GM21367 (cell line): ENCODE results near the gene IFT57.

Experiments used
- ATAC-seq: cut with Tn5 transposase; IDR thresholded peaks from one replicate; pipeline ENCODE4 v1.9.1; 2021; ENCODE audit not compliant: unreplicated experiment

Gene IFT57

GRCh38 chr3:108127301-108127988, 94.8 kb downstream of the IFT57 start:
- peak; percentile 13 for ATAC-seq

GRCh38 chr3:108126348-108126747, 95.9 kb downstream of the IFT57 start:
- no peak for ATAC-seq

- peak; percentile 61 for ATAC-seq
These were observed 96.6 kb downstream of the IFT57 start for GRCh38 chr3:108125550-108126071.

GRCh38 chr3:108125153-108125543, 97.1 kb downstream of the IFT57 start:
- no peak for ATAC-seq

- ATAC-seq, result peak; percentile 76
These were observed 97.7 kb downstream of the IFT57 start for GRCh38 chr3:108124337-108125152.

- no peak for ATAC-seq
These were observed 98.9 kb downstream of the IFT57 start for GRCh38 chr3:108123326-108123725.

GRCh38 chr3:108122276-108122675, 99.9 kb downstream of the IFT57 start:
- no peak for ATAC-seq

- no peak for ATAC-seq
These were observed 102.7 kb downstream of the IFT57 start for GRCh38 chr3:108119398-108120104.

- no peak for ATAC-seq
These were observed 104.0 kb downstream of the IFT57 start for GRCh38 chr3:108118038-108118768.

- ATAC-seq, result no peak
These were observed 104.9 kb downstream of the IFT57 start for GRCh38 chr3:108117241-108117775.

GRCh38 chr3:108114423-108115065, 107.7 kb downstream of the IFT57 start:
- ATAC-seq, result no peak

GRCh38 chr3:108113975-108114374, 108.2 kb downstream of the IFT57 start:
- ATAC-seq, result no peak

GRCh38 chr3:108110934-108111333, 111.3 kb downstream of the IFT57 start:
- no peak for ATAC-seq
